Stimulated activated CD4-positive, alpha-beta T cell treated with anti-CD3 and anti-CD28 coated beads, Interleukin-1b, Interleukin-23, amount 100 ng/mL, for 48 hours (primary cell): ENCODE data around the gene TUBGCP2.
"Not testable (repeated sequence)": the region's sequence is repeated elsewhere in the genome, so short reads cannot be mapped to it uniquely, and the experiment has no call there.

ENCODE experiments used
- DNase-seq: peaks from one replicate; pipeline ENCODE4 v3.0.0-alpha.2; 2020

TUBGCP2 gene

GRCh38 chr10:133242611-133243356 lies 65.9 kb downstream of the TUBGCP2 start:
- no peak for DNase-seq

GRCh38 chr10:133241501-133242205 lies 67.0 kb downstream of the TUBGCP2 start:
- no peak for DNase-seq

GRCh38 chr10:133239990-133240389 lies 68.7 kb downstream of the TUBGCP2 start:
- DNase-seq, result no peak

- no peak for DNase-seq
Measured at GRCh38 chr10:133238466-133238804, 70.2 kb downstream of the TUBGCP2 start.

GRCh38 chr10:133237588-133238465 lies 70.8 kb downstream of the TUBGCP2 start, which contains the start of gene VENTX:
VENTX (plus strand) TSS chr10:133237855; CDS start chr10:133237915, 60 bp downstream.
- no peak for DNase-seq

- no peak for DNase-seq
Measured at GRCh38 chr10:133237241-133237587, 71.5 kb downstream of the TUBGCP2 start.

- no peak for DNase-seq
Measured at GRCh38 chr10:133236401-133237240, 72.1 kb downstream of the TUBGCP2 start.

- no peak for DNase-seq
Measured at GRCh38 chr10:133235932-133236331, 72.7 kb downstream of the TUBGCP2 start.

GRCh38 chr10:133235265-133235855 lies 73.3 kb downstream of the TUBGCP2 start:
- no peak for DNase-seq

- DNase-seq, result not testable (repeated sequence)
Measured at GRCh38 chr10:133234796-133235195, 73.9 kb downstream of the TUBGCP2 start.

GRCh38 chr10:133231946-133232574 lies 76.6 kb downstream of the TUBGCP2 start:
- DNase-seq, result no peak

GRCh38 chr10:133231244-133231945 lies 77.3 kb downstream of the TUBGCP2 start:
- no peak for DNase-seq

GRCh38 chr10:133230387-133231195 lies 78.1 kb downstream of the TUBGCP2 start:
- no peak for DNase-seq

GRCh38 chr10:133230044-133230361 lies 78.7 kb downstream of the TUBGCP2 start, which contains the start of gene UTF1:
UTF1 (plus strand) TSS chr10:133230217; CDS start chr10:133230289, 72 bp downstream.
- no peak for DNase-seq

- DNase-seq, result no peak
Measured at GRCh38 chr10:133229265-133230043, 79.2 kb downstream of the TUBGCP2 start.
